IMR-90 (cell line): Measurements from ENCODE around the gene TBX10. TPM values are rescaled to one million over a fixed set of nuclear protein-coding genes. Genes with fewer than 3 reads are reported as not detected.

Source experiments
- ATAC-seq: fragments of 200-7000 bp; cut with Tn5 transposase; 2 replicates; pipeline ENCODE4 v1.9.1; 2020; ENCODE audit warnings: low read depth, mild to moderate bottlenecking, moderate library complexity
- BruUV-seq: library from RNA; stranded (reverse); fragments of 400-500 nt; replicated peaks from 2 replicates; lab custom pipeline; 2021; lab: Mats Ljungman, UMichigan
- CTCF ChIA-PET: fragments of 300-600 bp; formaldehyde crosslinking; extraction: SDS; loops from one replicate; lab custom pipeline; 2021; ENCODE audit warnings: antibody characterized with exemption; lab: Yijun Ruan, JAX
- POLR2A ChIA-PET: fragments of 300-600 bp; sonication (Branson Sonifier 250); formaldehyde crosslinking; loops from one replicate; lab custom pipeline; 2022; ENCODE audit warnings: antibody characterized with exemption; ENCODE audit not compliant: unreplicated experiment; lab: Charles Lee
- DNase-seq: peaks from one replicate; pipeline ENCODE4 v3.0.0; 2013
- H2AFZ ChIP-seq: replicated peaks from 2 replicates; pipeline ENCODE3; 2013; ENCODE audit warnings: low read length, mild to moderate bottlenecking; ENCODE audit not compliant: poor library complexity
- H2AK5ac ChIP-seq: 2 replicates; pipeline ENCODE4 v1.6.1; 2013; ENCODE audit warnings: low read depth, low read length, inconsistent platforms
- H2AK9ac ChIP-seq: replicated peaks from 2 replicates; pipeline ENCODE3; 2013; ENCODE audit warnings: mild to moderate bottlenecking, low read depth, low read length, moderate library complexity; ENCODE audit not compliant: poor library complexity
- H2BK120ac ChIP-seq: 2 replicates; pipeline ENCODE4 v1.6.1; 2013; ENCODE audit warnings: low read depth, low read length, inconsistent platforms
- H2BK15ac ChIP-seq: 3 replicates; pipeline ENCODE4 v1.6.1; 2013; ENCODE audit warnings: low read depth, low read length, inconsistent platforms
- H2BK20ac ChIP-seq: 2 replicates; pipeline ENCODE4 v1.6.1; 2013; ENCODE audit warnings: low read depth, mild to moderate bottlenecking, inconsistent platforms, low read length, moderate library complexity
- H2BK5ac ChIP-seq: 2 replicates; pipeline ENCODE4 v1.6.1; 2013; ENCODE audit warnings: mild to moderate bottlenecking, low read depth, low read length, inconsistent platforms; ENCODE audit not compliant: poor library complexity, severe bottlenecking
- H3K14ac ChIP-seq: replicated peaks from 2 replicates; pipeline ENCODE4 v1.6.1; 2013; ENCODE audit warnings: low read depth, low read length, inconsistent platforms
- H3K18ac ChIP-seq: 2 replicates; pipeline ENCODE4 v1.6.1; 2013; ENCODE audit warnings: low read depth, low read length, control low read depth
- H3K23ac ChIP-seq: 2 replicates; pipeline ENCODE4 v1.6.1; 2013; ENCODE audit warnings: low read depth, low read length, inconsistent platforms
- H3K27ac ChIP-seq: 2 replicates; pipeline ENCODE4 v1.5.1; 2013; ENCODE audit warnings: mild to moderate bottlenecking, control low read depth, low read length; ENCODE audit not compliant: insufficient read depth
- H3K27me3 ChIP-seq: 2 replicates; pipeline ENCODE4 v1.6.1; 2013; ENCODE audit warnings: low read length; ENCODE audit not compliant: control insufficient read depth, insufficient read depth
- H3K36me3 ChIP-seq: 2 replicates; pipeline ENCODE4 v1.6.1; 2013; ENCODE audit warnings: low read length, mixed read lengths; ENCODE audit not compliant: control insufficient read depth, insufficient read depth
- H3K4ac ChIP-seq: 2 replicates; pipeline ENCODE4 v1.6.1; 2013; ENCODE audit warnings: low read depth, low read length, inconsistent platforms
- H3K4me1 ChIP-seq: 2 replicates; pipeline ENCODE4 v1.6.1; 2013; ENCODE audit warnings: low read length, mixed read lengths; ENCODE audit not compliant: control insufficient read depth, insufficient read depth
- H3K4me2 ChIP-seq: 2 replicates; pipeline ENCODE4 v1.6.1; 2013; ENCODE audit warnings: low read depth, mild to moderate bottlenecking, control low read depth, low read length, moderate library complexity
- H3K4me3 ChIP-seq: 2 replicates; pipeline ENCODE4 v1.5.1; 2013; ENCODE audit warnings: low read depth, mild to moderate bottlenecking, control low read depth, low read length, moderate library complexity; ENCODE audit not compliant: insufficient read depth
- H3K56ac ChIP-seq: 2 replicates; pipeline ENCODE4 v1.6.1; 2013; ENCODE audit warnings: low read length, inconsistent platforms; ENCODE audit not compliant: insufficient read depth; ENCODE audit errors: extremely low read depth
- H3K79me1 ChIP-seq, 2 experiments: 2 replicates each; pipeline ENCODE4 v1.6.1; 2013; ENCODE audit warnings: low read length in 2 of 2, inconsistent platforms in 1 of 2, low read depth in 1 of 2
- H3K9ac ChIP-seq: 2 replicates; pipeline ENCODE4 v1.6.1; 2013; ENCODE audit warnings: low read depth, low read length, control low read depth
- H3K9me1 ChIP-seq: 2 replicates; pipeline ENCODE4 v1.6.1; 2013; ENCODE audit warnings: low read length, inconsistent platforms; ENCODE audit not compliant: insufficient read depth
- H3K9me3 ChIP-seq: 2 replicates; pipeline ENCODE4 v1.6.1; 2013; ENCODE audit warnings: low read length; ENCODE audit not compliant: control insufficient read depth, insufficient read depth
- H4K20me1 ChIP-seq: 2 replicates; pipeline ENCODE4 v1.6.1; 2013; ENCODE audit warnings: low read length, inconsistent platforms; ENCODE audit not compliant: insufficient read depth
- H4K5ac ChIP-seq: 2 replicates; pipeline ENCODE4 v1.6.1; 2013; ENCODE audit warnings: mild to moderate bottlenecking, low read depth, low read length, control low read depth
- H4K8ac ChIP-seq, 2 experiments: 2 replicates each; pipeline ENCODE4 v1.6.1; 2013; ENCODE audit warnings: low read depth in 2 of 2, low read length in 2 of 2, control low read depth in 1 of 2, inconsistent platforms in 1 of 2
- H4K91ac ChIP-seq: 2 replicates; pipeline ENCODE4 v1.6.1; 2013; ENCODE audit warnings: low read depth, low read length, inconsistent platforms; ENCODE audit not compliant: insufficient read depth
- BHLHE40 ChIP-seq: fragments of 150-350 bp; IDR thresholded peaks from 2 replicates; pipeline ENCODE4 v1.6.1; 2016; ENCODE audit warnings: mild to moderate bottlenecking, low read depth, low read length
- CEBPB ChIP-seq: IDR thresholded peaks from 2 replicates; pipeline ENCODE4 v1.6.1; 2012; ENCODE audit warnings: low read depth, low read length, improper control_type of control experiment
- CHD1 ChIP-seq: IDR thresholded peaks from 2 replicates; pipeline ENCODE4 v1.6.1; 2012; ENCODE audit warnings: low read depth, low read length, improper control_type of control experiment
- CTCF ChIP-seq: conservative IDR thresholded peaks from 2 replicates; pipeline ENCODE4 v1.5.1; 2012; ENCODE audit warnings: mild to moderate bottlenecking, low read depth, low read length, improper control_type of control experiment
- ELK1 ChIP-seq: fragments of 150-350 bp; IDR thresholded peaks from 2 replicates; pipeline ENCODE4 v1.6.1; 2016; ENCODE audit warnings: low read depth, mild to moderate bottlenecking, low read length, moderate library complexity, borderline replicate concordance
- FOS ChIP-seq: fragments of 150-350 bp; IDR thresholded peaks from 2 replicates; pipeline ENCODE4 v1.6.1; 2016; ENCODE audit warnings: low read depth, low read length
- MAFK ChIP-seq: IDR thresholded peaks from 2 replicates; pipeline ENCODE4 v1.6.1; 2012; ENCODE audit warnings: low read depth, low read length, improper control_type of control experiment
- MAZ ChIP-seq: IDR thresholded peaks from 2 replicates; pipeline ENCODE4 v1.6.1; 2012; ENCODE audit warnings: low read depth, mild to moderate bottlenecking, low read length, improper control_type of control experiment, moderate library complexity, borderline replicate concordance
- MXI1 ChIP-seq: IDR thresholded peaks from 2 replicates; pipeline ENCODE4 v1.6.1; 2012; ENCODE audit warnings: low read depth, mild to moderate bottlenecking, low read length, moderate library complexity, borderline replicate concordance
- NFE2L2 ChIP-seq: fragments of 150-350 bp; IDR thresholded peaks from 2 replicates; pipeline ENCODE4 v1.6.1; 2016; ENCODE audit warnings: low read depth, mild to moderate bottlenecking, low read length
- POLR2A ChIP-seq: IDR thresholded peaks from 2 replicates; pipeline ENCODE4 v1.6.1; 2012; ENCODE audit warnings: mild to moderate bottlenecking, low read depth, low read length
- RAD21 ChIP-seq: IDR thresholded peaks from 2 replicates; pipeline ENCODE4 v1.6.1; 2012; ENCODE audit warnings: low read length, improper control_type of control experiment
- RCOR1 ChIP-seq: IDR thresholded peaks from 2 replicates; pipeline ENCODE4 v1.6.1; 2012; ENCODE audit warnings: mild to moderate bottlenecking, low read length, improper control_type of control experiment; ENCODE audit not compliant: insufficient replicate concordance
- RFX5 ChIP-seq: IDR thresholded peaks from 2 replicates; pipeline ENCODE4 v1.8.0; 2012; ENCODE audit warnings: low read depth, mild to moderate bottlenecking, low read length, moderate library complexity
- SMC3 ChIP-seq: fragments of 150-350 bp; IDR thresholded peaks from 2 replicates; pipeline ENCODE4 v1.6.1; 2016; ENCODE audit warnings: low read depth, mild to moderate bottlenecking, antibody characterized with exemption, low read length, moderate library complexity
- USF2 ChIP-seq: fragments of 150-350 bp; IDR thresholded peaks from 2 replicates; pipeline ENCODE4 v1.6.1; 2017; ENCODE audit warnings: mild to moderate bottlenecking, antibody characterized with exemption, low read length, low read depth
- WGBS, 2 experiments: methylation state at CpG; one replicate each; pipeline versions ENCODE4 v1.1.5 to v1.1.7; 2013; ENCODE audit warnings: missing lambda C conversion rate in 2 of 2; ENCODE audit not compliant: insufficient read length in 1 of 2; ENCODE audit errors: extremely low coverage in 2 of 2; 5-methylcytosine and 5-hydroxymethylcytosine counted together
- dilution Hi-C: fragments of 300-500 bp; cut with HindIII; formaldehyde crosslinking; loops from one replicate; pipeline ENCODE4 v1.14.3; 2018; ENCODE audit warnings: low sequenced_read_pairs; ENCODE audit not compliant: unreplicated experiment
- in situ Hi-C: fragments of 300-500 bp; cut with MboI; formaldehyde crosslinking; loops from 3 replicates; pipeline ENCODE4 v1.14.3; 2019; ENCODE audit warnings: low sequenced_read_pairs, inconsistent platforms, mixed read lengths
- intact Hi-C: fragments of 100-400 bp; cut with micrococcal nuclease; formaldehyde crosslinking; loops from 2 replicates; pipeline ENCODE4 v1.10.0; 2022
- polyA plus RNA-seq, 3 experiments: library from polyadenylated mRNA; depleted of rRNA; stranded (reverse); fragments of >200 nt; gene quantifications; 2 replicates each; pipeline ENCODE4 v1.2.3, GENCODE V29; 2012; ENCODE audit warnings: low replicate concordance in 1 of 3
- total RNA-seq: library from RNA; depleted of rRNA; stranded (reverse); fragments of >200 nt; gene quantifications from 2 replicates; pipeline ENCODE4 v1.2.3, GENCODE V29; 2012

Gene TBX10
- total and polyA plus RNA-seq, 2 of the 4 experiments (the other 2 are of a cell fraction) = not detected

GRCh38 chr11:67675058-67675747 lies 35.6 kb upstream of the TBX10 start:
- H3K18ac ChIP-seq = no peak overlapping the region
- ATAC-seq (no peak), DNase-seq (no peak)
- no peak overlapping the region for H3K9ac ChIP-seq
- TF ChIP-seq MXI1 (no peak), CEBPB (no peak), CHD1 (no peak), RFX5 (no peak), SMC3 (no peak), CTCF (no peak), FOS (no peak), MAFK (no peak), POLR2A (no peak), USF2 (no peak), MAZ (no peak), BHLHE40 (no peak), NFE2L2 (no peak), RCOR1 (no peak), RAD21 (no peak), ELK1 (no peak)
- H3K4ac ChIP-seq = no peak overlapping the region
- no peak overlapping the region for H3K27ac ChIP-seq
- POLR2A ChIA-PET = no interaction called here
- no peak overlapping the region for H2AFZ ChIP-seq
- no peaks in the 10 kb centered on the region for H3K36me3 ChIP-seq
- H3K9me3 ChIP-seq = no peaks in the 10 kb centered on the region
- no peak overlapping the region for H2BK5ac ChIP-seq
- H2AK9ac ChIP-seq = no peak overlapping the region
- H3K4me3 ChIP-seq = no peak overlapping the region
- no peak overlapping the region for H4K8ac ChIP-seq
- no peaks in the 10 kb centered on the region for H3K79me1 ChIP-seq
- no peak overlapping the region for H3K56ac ChIP-seq
- no peak overlapping the region for H2BK15ac ChIP-seq
- no peak overlapping the region for H2AK5ac ChIP-seq
- no TSS peak for BruUV-seq
- H3K27me3 ChIP-seq = peaks cover 17% of the 10 kb centered on the region
- intact Hi-C loops = no loop called here
- H3K4me1 ChIP-seq = no peaks in the 10 kb centered on the region
- H3K4me2 ChIP-seq = no peak overlapping the region
- no peak overlapping the region for H4K91ac ChIP-seq
- CTCF ChIA-PET = no interaction called here
- H3K14ac ChIP-seq = no peak overlapping the region
- no peak overlapping the region for H2BK120ac ChIP-seq
- H2BK20ac ChIP-seq = no peak overlapping the region
- dilution Hi-C loops = no loop called here
- H4K5ac ChIP-seq = no peak overlapping the region
- in situ Hi-C loops = no loop called here
- no peaks in the 10 kb centered on the region for H4K20me1 ChIP-seq
- H3K9me1 ChIP-seq = no peaks in the 10 kb centered on the region
- 70% methylated on average over 3 of the region's 12 CpGs; no CpG with 5 or more reads in 1 of the 2 experiments for WGBS, 2 experiments
- no peak overlapping the region for H3K23ac ChIP-seq
